ENCODE results near the gene THSD8.

GRCh38 chr19:12842511-12842910 is 40.6 kb downstream of the THSD8 start:
- TF ChIP-seq, protein P1, sequence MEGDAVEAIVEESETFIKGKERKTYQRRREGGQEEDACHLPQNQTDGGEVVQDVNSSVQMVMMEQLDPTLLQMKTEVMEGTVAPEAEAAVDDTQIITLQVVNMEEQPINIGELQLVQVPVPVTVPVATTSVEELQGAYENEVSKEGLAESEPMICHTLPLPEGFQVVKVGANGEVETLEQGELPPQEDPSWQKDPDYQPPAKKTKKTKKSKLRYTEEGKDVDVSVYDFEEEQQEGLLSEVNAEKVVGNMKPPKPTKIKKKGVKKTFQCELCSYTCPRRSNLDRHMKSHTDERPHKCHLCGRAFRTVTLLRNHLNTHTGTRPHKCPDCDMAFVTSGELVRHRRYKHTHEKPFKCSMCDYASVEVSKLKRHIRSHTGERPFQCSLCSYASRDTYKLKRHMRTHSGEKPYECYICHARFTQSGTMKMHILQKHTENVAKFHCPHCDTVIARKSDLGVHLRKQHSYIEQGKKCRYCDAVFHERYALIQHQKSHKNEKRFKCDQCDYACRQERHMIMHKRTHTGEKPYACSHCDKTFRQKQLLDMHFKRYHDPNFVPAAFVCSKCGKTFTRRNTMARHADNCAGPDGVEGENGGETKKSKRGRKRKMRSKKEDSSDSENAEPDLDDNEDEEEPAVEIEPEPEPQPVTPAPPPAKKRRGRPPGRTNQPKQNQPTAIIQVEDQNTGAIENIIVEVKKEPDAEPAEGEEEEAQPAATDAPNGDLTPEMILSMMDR (IDR thresholded peaks at IDR 0.05; ENCODE audit: poor library complexity), result no peak
- TF ChIP-seq EZH2 (IDR thresholded peaks at IDR 0.05; ENCODE audit: borderline replicate concordance) (no peak), EZH2phosphoT487 (IDR thresholded peaks at IDR 0.05; ENCODE audit: low read depth, severe bottlenecking, unreplicated experiment) (no peak)
